ENCODE measurements around the gene INKA2.
A peak's percentile ranks its signal among the peaks of the same experiment; 100 is the strongest.

The INKA2 gene

GRCh38 chr1:111770916-111771315 is 31.7 kb upstream of the INKA2 start:
- Histone ChIP-seq H3K36me3 (ENCODE audit: control insufficient read depth, insufficient read depth, low read length) (peaks cover 21% of the 10 kb centered on the region), H3K9me3 (ENCODE audit: control insufficient read depth, low read length) (no peaks in the 10 kb centered on the region), H3K27ac (ENCODE audit: insufficient read depth, low read length, poor library complexity, severe bottlenecking) (no peak overlapping the region), H3K4me3 (ENCODE audit: insufficient read depth, low read depth, low read length, poor library complexity, severe bottlenecking) (no peak overlapping the region), H3K4me1 (ENCODE audit: control insufficient read depth, insufficient read depth, low read length, poor library complexity, severe bottlenecking) (no peaks in the 10 kb centered on the region), H3K27me3 (replicated peaks; ENCODE audit: control insufficient read depth, insufficient read depth, low read length, poor library complexity, severe bottlenecking) (no peaks in the 10 kb centered on the region)
- no peak for DNase-seq

- peak in 2 of 3 donors; percentile 8 to 48 for DNase-seq
- Histone ChIP-seq H3K9me3 (ENCODE audit: control insufficient read depth, low read length) (no peaks in the 10 kb centered on the region), H3K36me3 (ENCODE audit: control insufficient read depth, insufficient read depth, low read length) (peaks cover 34% of the 10 kb centered on the region), H3K4me1 (ENCODE audit: control insufficient read depth, insufficient read depth, low read length, poor library complexity, severe bottlenecking) (no peaks in the 10 kb centered on the region), H3K4me3 (ENCODE audit: insufficient read depth, low read depth, low read length, poor library complexity, severe bottlenecking) (no peak overlapping the region), H3K27me3 (replicated peaks; ENCODE audit: control insufficient read depth, insufficient read depth, low read length, poor library complexity, severe bottlenecking) (no peaks in the 10 kb centered on the region), H3K27ac (ENCODE audit: insufficient read depth, low read length, poor library complexity, severe bottlenecking) (no peak overlapping the region)
Observed at GRCh38 chr1:111769517-111770146, 30.4 kb upstream of the INKA2 start.

GRCh38 chr1:111768625-111769024 is 29.4 kb upstream of the INKA2 start:
- no peaks in the 10 kb centered on the region for H3K27me3 ChIP-seq (replicated peaks; ENCODE audit: control insufficient read depth, insufficient read depth, low read length, poor library complexity, severe bottlenecking)
- no peak for DNase-seq
- H3K36me3 ChIP-seq (ENCODE audit: control insufficient read depth, insufficient read depth, low read length) = peaks cover 42% of the 10 kb centered on the region
- no peaks in the 10 kb centered on the region for H3K9me3 ChIP-seq (ENCODE audit: control insufficient read depth, low read length)
- H3K4me1 ChIP-seq (ENCODE audit: control insufficient read depth, insufficient read depth, low read length, poor library complexity, severe bottlenecking) = no peaks in the 10 kb centered on the region
- H3K27ac ChIP-seq (ENCODE audit: insufficient read depth, low read length, poor library complexity, severe bottlenecking) = no peak overlapping the region
- H3K4me3 ChIP-seq (ENCODE audit: insufficient read depth, low read depth, low read length, poor library complexity, severe bottlenecking) = no peak overlapping the region

DNA sequence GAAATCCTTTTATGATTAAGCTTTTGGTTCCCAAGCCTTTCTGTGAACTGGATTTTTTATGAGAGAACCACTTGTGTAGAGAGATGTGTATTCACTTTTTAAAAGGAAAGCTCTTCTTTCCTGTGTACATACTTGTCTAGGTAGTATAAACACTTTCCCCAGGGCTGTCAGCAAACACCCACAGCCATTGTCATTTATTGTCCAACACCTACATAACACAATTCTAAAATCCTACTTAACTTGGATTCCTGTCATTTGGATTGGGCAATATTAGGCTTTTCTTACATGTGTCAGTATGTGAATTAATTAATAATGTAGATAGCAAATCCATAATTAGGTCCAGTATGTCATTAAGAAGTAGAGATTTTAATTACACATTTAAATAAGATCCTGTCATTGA is 28.8 kb upstream of the INKA2 start:
- H3K27me3 ChIP-seq (replicated peaks; ENCODE audit: control insufficient read depth, insufficient read depth, low read length, poor library complexity, severe bottlenecking) = no peaks in the 10 kb centered on the region
- H3K27ac ChIP-seq (ENCODE audit: insufficient read depth, low read length, poor library complexity, severe bottlenecking) = no peak overlapping the region
- H3K4me3 ChIP-seq (ENCODE audit: insufficient read depth, low read depth, low read length, poor library complexity, severe bottlenecking) = no peak overlapping the region
- H3K9me3 ChIP-seq (ENCODE audit: control insufficient read depth, low read length) = no peaks in the 10 kb centered on the region
- H3K36me3 ChIP-seq (ENCODE audit: control insufficient read depth, insufficient read depth, low read length) = peaks cover 48% of the 10 kb centered on the region
- DNase-seq = no peak
- no peaks in the 10 kb centered on the region for H3K4me1 ChIP-seq (ENCODE audit: control insufficient read depth, insufficient read depth, low read length, poor library complexity, severe bottlenecking)

GRCh38 chr1:111762332-111762731 is 23.1 kb upstream of the INKA2 start:
- no peak overlapping the region for H3K27ac ChIP-seq (ENCODE audit: insufficient read depth, low read length, poor library complexity, severe bottlenecking)
- peaks cover 69% of the 10 kb centered on the region for H3K36me3 ChIP-seq (ENCODE audit: control insufficient read depth, insufficient read depth, low read length)
- no peak for DNase-seq

GRCh38 chr1:111761717-111762116 is 22.5 kb upstream of the INKA2 start:
- peaks cover 64% of the 10 kb centered on the region for H3K36me3 ChIP-seq (ENCODE audit: control insufficient read depth, insufficient read depth, low read length)
- no peaks in the 10 kb centered on the region for H3K27me3 ChIP-seq (replicated peaks; ENCODE audit: control insufficient read depth, insufficient read depth, low read length, poor library complexity, severe bottlenecking)
- H3K9me3 ChIP-seq (ENCODE audit: control insufficient read depth, low read length) = no peaks in the 10 kb centered on the region
- DNase-seq = no peak
- H3K4me1 ChIP-seq (ENCODE audit: control insufficient read depth, insufficient read depth, low read length, poor library complexity, severe bottlenecking) = peaks cover 2% of the 10 kb centered on the region
- no peak overlapping the region for H3K4me3 ChIP-seq (ENCODE audit: insufficient read depth, low read depth, low read length, poor library complexity, severe bottlenecking)
- no peak overlapping the region for H3K27ac ChIP-seq (ENCODE audit: insufficient read depth, low read length, poor library complexity, severe bottlenecking)

More at GRCh38 chr1:111762332-111762731, 23.1 kb upstream of the INKA2 start:
- no peaks in the 10 kb centered on the region for H3K4me1 ChIP-seq (ENCODE audit: control insufficient read depth, insufficient read depth, low read length, poor library complexity, severe bottlenecking)
- no peak overlapping the region for H3K4me3 ChIP-seq (ENCODE audit: insufficient read depth, low read depth, low read length, poor library complexity, severe bottlenecking)
- no peaks in the 10 kb centered on the region for H3K9me3 ChIP-seq (ENCODE audit: control insufficient read depth, low read length)
- no peaks in the 10 kb centered on the region for H3K27me3 ChIP-seq (replicated peaks; ENCODE audit: control insufficient read depth, insufficient read depth, low read length, poor library complexity, severe bottlenecking)

DNA sequence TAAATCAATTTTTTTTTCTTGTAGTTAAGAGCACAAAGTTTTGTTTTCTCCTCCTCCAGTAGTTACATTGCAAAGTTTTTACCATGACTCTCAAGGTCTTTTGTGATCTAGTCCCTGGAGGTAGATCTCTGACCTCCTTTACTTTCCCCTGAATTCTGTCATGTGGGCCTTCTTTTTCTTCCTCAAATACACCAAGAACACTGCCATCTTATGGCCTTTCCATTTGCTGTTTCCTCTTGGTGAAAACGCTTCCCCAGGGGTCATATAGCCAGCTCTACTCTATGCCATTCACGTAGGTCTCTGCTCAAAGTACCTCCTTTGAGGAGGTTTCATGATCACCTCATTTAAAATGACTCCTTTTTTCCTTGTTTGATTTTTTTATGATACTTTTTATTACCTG is 19.2 kb upstream of the INKA2 start:
- DNase-seq = no peak
- no peaks in the 10 kb centered on the region for H3K9me3 ChIP-seq (ENCODE audit: control insufficient read depth, low read length)
- no peak overlapping the region for H3K4me3 ChIP-seq (ENCODE audit: insufficient read depth, low read depth, low read length, poor library complexity, severe bottlenecking)
- peaks cover 15% of the 10 kb centered on the region for H3K4me1 ChIP-seq (ENCODE audit: control insufficient read depth, insufficient read depth, low read length, poor library complexity, severe bottlenecking)
- peaks cover 33% of the 10 kb centered on the region for H3K36me3 ChIP-seq (ENCODE audit: control insufficient read depth, insufficient read depth, low read length)
- H3K27ac ChIP-seq (ENCODE audit: insufficient read depth, low read length, poor library complexity, severe bottlenecking) = no peak overlapping the region
- H3K27me3 ChIP-seq (replicated peaks; ENCODE audit: control insufficient read depth, insufficient read depth, low read length, poor library complexity, severe bottlenecking) = no peaks in the 10 kb centered on the region

GRCh38 chr1:111756124-111756513 is 16.9 kb upstream of the INKA2 start:
- no peaks in the 10 kb centered on the region for H3K9me3 ChIP-seq (ENCODE audit: control insufficient read depth, low read length)
- peaks cover 15% of the 10 kb centered on the region for H3K4me1 ChIP-seq (ENCODE audit: control insufficient read depth, insufficient read depth, low read length, poor library complexity, severe bottlenecking)
- no peak for DNase-seq
- no peaks in the 10 kb centered on the region for H3K27me3 ChIP-seq (replicated peaks; ENCODE audit: control insufficient read depth, insufficient read depth, low read length, poor library complexity, severe bottlenecking)
- H3K4me3 ChIP-seq (ENCODE audit: insufficient read depth, low read depth, low read length, poor library complexity, severe bottlenecking) = peak overlapping the region; percentile 69
- H3K27ac ChIP-seq (ENCODE audit: insufficient read depth, low read length, poor library complexity, severe bottlenecking) = peak overlapping the region; percentile 90
- peaks cover 16% of the 10 kb centered on the region for H3K36me3 ChIP-seq (ENCODE audit: control insufficient read depth, insufficient read depth, low read length)

GRCh38 chr1:111755331-111756123 is 16.3 kb upstream of the INKA2 start, which contains the start of gene DDX20:
Gene DDX20, plus strand, starts transcription at chr1:111755901. Its CDS starts 24 bp downstream, at chr1:111755925.
- peaks cover 11% of the 10 kb centered on the region for H3K36me3 ChIP-seq (ENCODE audit: control insufficient read depth, insufficient read depth, low read length)
- H3K27ac ChIP-seq (ENCODE audit: insufficient read depth, low read length, poor library complexity, severe bottlenecking) = peak within 1 kb of the TSS; percentile 90
- no peaks in the 10 kb centered on the region for H3K27me3 ChIP-seq (replicated peaks; ENCODE audit: control insufficient read depth, insufficient read depth, low read length, poor library complexity, severe bottlenecking)
- peak; percentile 90 to 91 (median 90) for DNase-seq
- peaks cover 15% of the 10 kb centered on the region for H3K4me1 ChIP-seq (ENCODE audit: control insufficient read depth, insufficient read depth, low read length, poor library complexity, severe bottlenecking)
- H3K4me3 ChIP-seq (ENCODE audit: insufficient read depth, low read depth, low read length, poor library complexity, severe bottlenecking) = peak within 1 kb of the TSS; percentile 69
- no peaks in the 10 kb centered on the region for H3K9me3 ChIP-seq (ENCODE audit: control insufficient read depth, low read length)

- peaks cover 15% of the 10 kb centered on the region for H3K4me1 ChIP-seq (ENCODE audit: control insufficient read depth, insufficient read depth, low read length, poor library complexity, severe bottlenecking)
- peak overlapping the region; percentile 69 for H3K4me3 ChIP-seq (ENCODE audit: insufficient read depth, low read depth, low read length, poor library complexity, severe bottlenecking)
- H3K27ac ChIP-seq (ENCODE audit: insufficient read depth, low read length, poor library complexity, severe bottlenecking) = peak overlapping the region; percentile 90
- H3K27me3 ChIP-seq (replicated peaks; ENCODE audit: control insufficient read depth, insufficient read depth, low read length, poor library complexity, severe bottlenecking) = no peaks in the 10 kb centered on the region
- no peaks in the 10 kb centered on the region for H3K9me3 ChIP-seq (ENCODE audit: control insufficient read depth, low read length)
- H3K36me3 ChIP-seq (ENCODE audit: control insufficient read depth, insufficient read depth, low read length) = peaks cover 8% of the 10 kb centered on the region
- peak in 1 of 3 donors; percentile 20 for DNase-seq
Observed at GRCh38 chr1:111754984-111755330, 15.8 kb upstream of the INKA2 start.

All from effector memory CD4-positive, alpha-beta T cell (primary cell).